ENCODE measurements around the gene TRPM1. TPM values are rescaled to one million over a fixed set of nuclear protein-coding genes. Genes with fewer than 3 reads are reported as not detected.

Gene TRPM1
- total and polyA plus RNA-seq, 9 of the 15 experiments (the other 6 are each of a cell fraction or from before 2014, with no cell fraction given), result 0.01 to 0.06 (median 0.03) TPM; not detected in 5

GRCh38 chr15:31024979-31025378, 76.5 kb downstream of the TRPM1 start:
- no TSS peak for BruUV-seq (replicated peaks)
- Histone ChIP-seq H3K27ac (ENCODE audit: extremely low read depth, low read depth, low read length) (no peak overlapping the region), H3K9me3 (replicated peaks; ENCODE audit: control insufficient read depth, insufficient read depth, low read depth, low read length) (no peaks in the 10 kb centered on the region), H3K27me3 (ENCODE audit: control insufficient read depth in 2 of 2, insufficient read depth in 2 of 2, low read length in 2 of 2) (peaks cover 8 to 12% of the 10 kb centered on the region in 2 experiments; a peak in 1 of 5 replicates), H2AFZ (ENCODE audit: low read depth, low read length) (no peak overlapping the region), H3K79me2 (ENCODE audit: control insufficient read depth, insufficient read depth, low read length) (no peaks in the 10 kb centered on the region), H3K4me1 (replicated peaks in 1 of 2; ENCODE audit: control insufficient read depth in 2 of 2, insufficient read depth in 2 of 2, low read length in 2 of 2) (peaks cover 0 to 4% of the 10 kb centered on the region in 2 experiments; a peak in 3 of 5 replicates), H3K4me3 (no peak overlapping the region), H3K4me2 (ENCODE audit: insufficient read depth, low read length) (no peak overlapping the region), H3K36me3 (ENCODE audit: control insufficient read depth, insufficient read depth, low read length) (no peaks in the 10 kb centered on the region), H3K9ac (ENCODE audit: insufficient read depth in 1 of 2, low read depth in 2 of 2, low read length in 2 of 2) (no peak overlapping the region), H4K20me1 (replicated peaks; ENCODE audit: control insufficient read depth, insufficient read depth, low read length) (no peaks in the 10 kb centered on the region), H3K9me1 (ENCODE audit: control insufficient read depth, insufficient read depth, low read length) (no peaks in the 10 kb centered on the region)
- no peak for FAIRE-seq
- intact Hi-C loops (cut with micrococcal nuclease) (loop anchor here (5.0 kb wide), 1 partner anchor 52 kb away; no protein-coding TSS in a partner anchor), in situ Hi-C loops (cut with MboI) (no loop called here)
- ATAC-seq, result no peak
- POLR2A ChIA-PET, result interaction anchor here (0.7 kb wide), 1 partner anchor 8 kb away, joined by 3 read pairs; no protein-coding TSS in a partner anchor
- 0% methylated on average over 3 of the region's 3 CpGs for WGBS (ENCODE audit: insufficient coverage, low coverage, missing lambda C conversion rate)
- CTCF ChIA-PET (ENCODE audit: low intra/inter-chr PET ratio), result no interaction called here
- TF ChIP-seq RAD21 (CRISPR knock-in tag; conservative IDR thresholded peaks at IDR 0.05 in 1 of 2, IDR thresholded peaks at IDR 0.05 in 1 of 2), result no peak
- no peak for TF ChIP-seq RBM22 (IDR thresholded peaks at IDR 0.05; ENCODE audit: low read depth, low read length, poor library complexity, severe bottlenecking)
- TF ChIP-seq CHCHD3 (CRISPR knock-in tag; IDR thresholded peaks at IDR 0.05), result no peak
- TF ChIP-seq PCBP2 (IDR thresholded peaks at IDR 0.05; ENCODE audit: low read depth, low read length, poor library complexity, severe bottlenecking), result no peak
- TF ChIP-seq MIER1 (IDR thresholded peaks at IDR 0.05; ENCODE audit: low read depth), result no peak
- no peak for TF ChIP-seq ASH1L (IDR thresholded peaks at IDR 0.05; ENCODE audit: borderline replicate concordance, low read depth, partially characterized antibody)
- TF ChIP-seq HDAC3 (IDR thresholded peaks at IDR 0.05; ENCODE audit: borderline replicate concordance, partially characterized antibody), result no peak
- no peak for TF ChIP-seq CTCF (IDR thresholded peaks at IDR 0.05 in 2 of 3, conservative IDR thresholded peaks at IDR 0.05 in 1 of 3; ENCODE audit: insufficient read depth in 2 of 3, low read depth in 1 of 3, low read length in 3 of 3)
- TF ChIP-seq ZNF263 (CRISPR knock-in tag; IDR thresholded peaks at IDR 0.05; ENCODE audit: borderline replicate concordance), result no peak
- TF ChIP-seq ZFX (CRISPR knock-in tag; IDR thresholded peaks at IDR 0.05), result no peak
- TF ChIP-seq ARHGAP35 (IDR thresholded peaks at IDR 0.05; ENCODE audit: partially characterized antibody), result no peak
- no peak for TF ChIP-seq ZNF75A (CRISPR knock-in tag; IDR thresholded peaks at IDR 0.05)
- DNase-seq (ENCODE audit: extremely low read depth in 1 of 4, low spot score in 3 of 4), result no peak
